Fibroblast of upper back skin (primary cell): Measurements from ENCODE around the gene CMTM1.

Source experiments
- DNase-seq: peaks from one replicate; pipeline ENCODE4 v3.0.0-alpha.2; 2013

The CMTM1 gene

DNA sequence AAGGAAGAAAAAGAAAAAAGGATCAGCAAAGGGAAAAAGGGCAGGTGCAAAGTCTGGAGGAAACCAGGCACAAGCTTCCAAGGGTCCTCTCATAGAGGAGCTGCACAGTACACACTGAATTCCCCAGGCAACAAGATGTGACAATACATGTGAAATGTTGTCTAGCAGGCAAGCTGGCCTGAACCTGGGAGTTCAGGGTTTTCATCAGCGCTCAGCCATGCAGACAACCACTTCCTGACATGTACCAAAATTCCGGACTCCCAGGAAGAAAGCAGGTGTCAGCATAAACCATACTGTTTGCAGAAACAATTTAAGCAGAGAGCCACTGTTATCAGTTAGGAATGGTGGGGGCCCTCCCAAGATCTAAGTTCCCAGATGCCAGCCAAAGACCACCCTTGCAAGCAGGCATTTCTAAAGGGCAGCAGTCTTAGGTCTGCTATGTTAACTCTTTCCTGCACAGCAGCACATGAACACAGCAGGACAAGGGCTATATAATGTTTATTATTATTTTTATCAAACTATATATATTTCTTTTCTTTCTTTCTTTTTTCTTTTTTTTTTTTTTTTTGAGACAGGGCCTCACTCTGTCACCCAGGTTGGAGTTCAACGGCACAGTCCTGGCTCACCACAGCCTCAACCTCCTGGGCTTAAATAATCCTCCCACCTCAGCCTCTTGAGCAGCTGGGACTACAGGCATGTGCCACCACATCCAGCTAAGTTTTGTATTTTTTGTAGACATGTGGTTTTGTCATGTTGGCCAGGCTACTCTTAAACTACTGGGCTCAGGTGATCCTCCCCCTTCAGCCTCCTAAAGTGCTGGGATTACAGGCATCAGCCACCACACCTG lies 26.4 kb upstream of the CMTM1 start:
- no peak for DNase-seq

DNA sequence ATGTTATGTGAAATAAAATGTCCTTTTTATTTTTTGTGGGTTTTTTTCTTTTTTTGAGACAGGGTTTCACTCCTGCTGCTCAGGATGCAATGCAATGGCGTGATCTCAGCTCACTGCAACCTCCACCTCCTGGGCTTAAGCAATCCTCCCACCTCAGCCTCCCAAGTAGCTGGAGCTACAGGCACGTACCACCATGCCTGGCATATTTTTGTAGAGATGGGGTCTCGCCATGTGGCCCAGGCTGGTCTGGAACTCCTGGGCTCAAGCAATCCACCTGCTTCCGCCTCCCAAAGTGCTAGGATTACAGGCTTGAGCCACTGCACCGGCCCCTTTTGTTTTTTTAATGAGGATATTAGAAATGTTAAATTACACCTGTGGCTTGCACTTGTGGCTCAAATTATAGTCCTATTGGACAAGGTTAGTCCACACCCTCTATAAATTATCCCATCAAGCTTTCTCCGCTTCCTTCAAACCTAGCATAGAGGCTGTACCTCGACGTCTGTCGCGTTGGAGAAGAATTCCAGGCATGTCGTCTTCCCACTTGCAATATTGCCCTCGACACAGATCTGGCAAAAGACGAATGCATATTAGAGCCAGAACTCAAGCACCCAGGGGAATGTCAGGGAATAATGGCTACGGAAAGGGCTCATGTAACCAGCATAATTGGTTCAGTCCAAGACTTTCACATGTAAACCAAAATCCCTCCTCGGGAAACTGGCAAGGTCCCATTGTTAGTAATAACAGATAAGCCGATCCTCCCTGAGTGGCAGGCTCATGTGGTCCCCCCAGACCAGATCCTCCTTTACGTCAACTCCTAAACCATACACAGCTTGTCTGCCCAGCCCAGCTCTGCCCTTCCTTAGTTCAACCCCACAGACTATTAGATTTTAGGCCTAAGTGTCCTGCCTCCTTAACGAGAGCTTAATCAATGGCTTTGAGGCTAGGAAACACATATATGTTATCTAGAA lies 24.6 kb upstream of the CMTM1 start:
- DNase-seq: no peak

- no peak for DNase-seq
These were observed 23.8 kb upstream of the CMTM1 start for GRCh38 chr16:66542396-66542795.

DNA sequence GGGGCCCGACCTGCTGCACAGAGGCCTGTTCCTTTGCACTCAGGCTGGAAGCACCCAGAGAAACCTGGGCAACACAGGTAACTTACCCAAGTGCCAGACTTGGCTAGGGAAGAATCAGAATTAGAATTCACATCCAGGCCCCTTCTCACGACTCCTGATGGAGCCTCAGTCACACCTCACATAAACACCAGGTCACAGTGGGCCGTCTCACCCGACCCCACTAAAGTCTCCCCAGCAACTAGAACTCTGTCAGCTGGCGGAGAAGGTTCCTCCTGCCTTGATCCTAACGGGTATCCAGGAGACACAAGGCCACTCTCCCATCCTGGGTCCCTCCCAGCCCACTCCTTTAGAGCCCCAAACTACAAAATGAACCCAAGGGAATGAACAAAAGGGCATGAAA lies 22.7 kb upstream of the CMTM1 start:
- no peak for DNase-seq

DNA sequence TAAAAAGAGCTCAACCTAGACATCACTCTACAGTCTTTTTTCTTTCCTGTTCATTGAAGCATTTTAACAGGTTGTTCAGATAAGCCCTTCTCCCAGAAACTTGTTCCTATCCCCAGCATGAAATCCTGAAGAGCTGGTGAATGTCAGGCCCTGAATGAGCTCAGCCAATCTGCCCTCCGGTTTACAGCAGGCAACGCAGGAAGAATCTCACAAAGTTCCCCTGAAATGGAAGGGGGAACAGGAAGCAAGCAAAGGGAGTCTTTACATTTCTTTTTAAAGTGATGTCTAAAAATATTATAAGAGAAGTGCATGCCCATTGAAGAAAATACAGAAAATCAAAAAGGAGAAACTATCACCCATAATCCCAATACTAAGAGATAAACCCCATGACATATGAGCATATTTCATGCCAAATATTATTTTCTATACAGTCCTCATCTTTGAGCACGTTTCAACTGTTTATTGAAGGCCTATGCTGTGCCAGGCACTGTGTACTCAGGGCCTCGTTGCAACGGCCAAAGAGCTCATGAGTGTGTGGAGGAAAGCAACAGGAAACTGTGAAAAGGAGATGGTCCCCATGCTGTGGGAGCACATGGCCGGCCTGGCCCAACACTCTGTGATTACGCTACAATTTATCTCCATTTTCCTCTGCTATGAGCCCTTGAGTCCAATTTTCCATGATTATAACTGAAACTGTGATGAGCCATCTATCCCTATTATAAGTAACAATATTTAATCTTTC lies 22.1 kb upstream of the CMTM1 start:
- no peak for DNase-seq

- DNase-seq: no peak
These were observed 18.9 kb upstream of the CMTM1 start for GRCh38 chr16:66547101-66547989.

DNA sequence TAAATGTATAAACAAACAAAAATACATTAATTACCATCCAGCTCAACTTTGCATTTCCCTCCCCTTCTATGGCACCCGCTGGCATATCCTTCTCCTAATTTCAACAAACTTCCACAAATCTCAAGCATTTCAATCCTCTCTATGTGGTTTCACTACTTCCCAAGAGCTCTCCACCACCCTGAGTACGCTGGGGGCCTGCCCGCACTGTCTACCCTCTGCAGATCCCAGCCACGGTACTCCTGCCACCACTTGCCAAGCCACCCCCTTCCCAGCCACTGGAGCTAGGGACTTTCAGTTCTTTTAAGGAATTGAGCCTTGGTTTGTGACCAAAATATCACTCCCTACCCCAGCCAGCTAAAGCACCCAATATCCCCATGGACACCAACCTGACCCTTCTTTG lies 18.2 kb upstream of the CMTM1 start:
- no peak for DNase-seq

DNA sequence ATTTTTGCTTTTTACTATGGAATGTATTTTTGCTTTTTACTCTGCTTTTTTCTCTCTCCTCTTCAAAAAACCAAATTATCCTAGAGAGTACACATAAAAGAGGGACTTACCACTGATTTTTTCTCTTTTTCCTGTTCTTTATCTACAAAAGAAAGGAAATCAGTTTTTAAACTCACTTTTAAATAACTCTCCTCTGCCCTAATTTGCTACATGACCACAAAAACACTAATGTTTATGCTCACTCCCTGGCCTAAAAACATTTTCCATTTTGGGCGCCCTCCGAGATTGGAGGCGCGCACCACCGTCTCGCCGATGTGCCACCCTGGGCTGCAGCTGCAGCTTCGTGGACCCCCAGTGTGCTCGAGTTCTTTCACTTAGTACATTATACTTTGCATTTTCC lies 17.4 kb upstream of the CMTM1 start:
- no peak for DNase-seq

DNA sequence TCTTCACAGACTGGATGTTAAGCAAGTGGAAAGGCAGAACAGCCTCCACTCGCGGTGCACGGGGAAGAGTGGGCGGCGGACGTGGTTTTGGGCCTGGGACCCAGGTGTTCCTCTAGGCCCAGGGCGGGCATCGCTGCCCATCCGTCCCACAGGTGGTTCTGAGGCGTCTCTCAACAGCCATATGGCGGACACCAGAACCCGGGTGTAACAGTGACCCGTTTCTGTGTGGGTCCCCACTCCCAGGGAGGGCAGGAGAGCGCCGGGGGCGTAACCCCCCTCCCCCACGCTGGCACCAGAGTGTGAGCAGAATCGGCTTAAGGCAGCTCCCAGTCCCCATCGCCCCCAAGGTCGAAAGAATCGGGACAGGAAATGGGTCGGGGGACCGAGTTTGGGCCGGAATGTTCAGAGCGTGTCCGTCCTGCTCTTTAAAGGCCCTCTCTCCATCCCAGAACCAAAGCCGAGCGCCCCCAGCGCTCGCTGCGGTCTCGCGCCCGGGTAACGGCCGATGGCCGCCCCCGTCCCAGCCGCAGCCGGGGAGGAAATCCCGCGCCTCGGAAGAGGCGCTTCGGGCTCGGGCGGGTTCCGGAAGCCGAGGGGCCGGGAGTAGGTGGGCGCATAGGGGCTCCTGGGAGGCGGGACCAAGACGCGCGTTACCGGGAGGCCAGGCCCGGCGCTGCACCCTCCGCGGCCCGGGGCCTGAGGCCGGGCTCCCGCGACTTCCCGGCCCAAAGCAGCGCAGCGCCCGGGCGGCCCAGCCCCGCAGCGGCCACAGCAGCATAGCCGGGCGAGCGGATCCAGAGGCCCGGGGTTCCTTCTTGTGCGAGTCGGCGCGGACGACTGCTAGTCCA lies 16.7 kb upstream of the CMTM1 start, which contains the start of gene TK2:
TK2 (minus strand) TSS at position 839 of the 848 bp plus-strand sequence; CDS start at position 778, 61 bp downstream.
- peak; percentile 68 for DNase-seq

GRCh38 chr16:66551348-66551759 lies 14.9 kb upstream of the CMTM1 start:
- peak; percentile 44 for DNase-seq

GRCh38 chr16:66551788-66552285 lies 14.4 kb upstream of the CMTM1 start:
- no peak for DNase-seq

- DNase-seq: peak; percentile 86
These were observed 13.7 kb upstream of the CMTM1 start, which contains the start of gene CKLF for GRCh38 chr16:66552286-66553177. Gene CKLF, plus strand, starts transcription at chr16:66552576. Its CDS starts 140 bp downstream, at chr16:66552716.

- DNase-seq: no peak
These were observed 13.0 kb upstream of the CMTM1 start for GRCh38 chr16:66553223-66553622.

GRCh38 chr16:66554021-66554420 lies 12.2 kb upstream of the CMTM1 start:
- no peak for DNase-seq

GRCh38 chr16:66554495-66554894 lies 11.7 kb upstream of the CMTM1 start:
- DNase-seq: no peak

DNA sequence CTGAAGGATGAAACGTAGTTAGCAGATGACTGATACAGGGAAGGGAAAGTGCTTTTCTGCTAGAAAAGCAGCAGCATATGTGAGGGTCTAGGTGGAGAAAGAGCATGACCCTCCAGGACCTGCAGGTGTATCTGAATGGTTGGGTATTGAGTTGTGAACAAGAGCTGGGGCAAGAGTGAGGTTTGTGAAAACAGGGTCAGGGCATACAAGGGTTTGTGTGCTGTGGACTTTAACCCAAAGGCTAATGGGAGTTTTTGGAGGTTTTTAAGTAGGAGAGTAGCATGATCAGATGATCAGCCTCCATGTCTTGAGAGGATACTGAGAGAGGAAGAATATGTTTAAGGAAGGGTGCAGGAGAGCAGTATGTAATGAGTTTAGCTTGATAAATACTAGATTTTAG lies 6.1 kb upstream of the CMTM1 start:
- DNase-seq: no peak

- DNase-seq: no peak
These were observed 4.7 kb upstream of the CMTM1 start for GRCh38 chr16:66561381-66562080.

- no peak for DNase-seq
These were observed 3.8 kb upstream of the CMTM1 start for GRCh38 chr16:66562409-66562808.

- no peak for DNase-seq
These were observed 3.3 kb upstream of the CMTM1 start for GRCh38 chr16:66562986-66563385.
